CD1c-positive myeloid dendritic cell (primary cell): ENCODE results near the gene GPC5.
"Not testable (repeated sequence)": the region's sequence is repeated elsewhere in the genome, so short reads cannot be mapped to it uniquely, and the experiment has no call there.

Source experiments
- DNase-seq: peaks from one replicate; pipeline ENCODE4 v3.0.0-alpha.2; 2016; ENCODE audit errors: extremely low spot score

Gene GPC5

DNA sequence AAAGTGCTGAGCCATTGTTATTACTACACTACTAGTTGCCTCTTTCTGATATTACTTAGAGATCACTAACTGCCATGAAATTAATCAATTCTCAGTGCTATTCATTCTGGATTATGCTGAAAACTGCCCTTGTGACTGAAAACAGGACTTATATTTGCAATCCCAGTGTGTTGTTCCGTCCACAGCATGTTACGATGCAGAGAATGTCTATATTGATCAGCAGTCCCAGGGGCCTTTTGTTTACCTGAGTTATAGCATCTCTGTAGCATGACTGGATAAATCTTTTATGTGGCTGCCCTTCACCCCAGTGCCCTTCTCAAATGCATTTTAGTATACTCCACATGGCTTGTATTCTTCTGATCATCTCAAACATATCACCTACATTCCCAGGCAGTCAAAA lies 251.0 kb downstream of the GPC5 start:
- no peak for DNase-seq

DNA sequence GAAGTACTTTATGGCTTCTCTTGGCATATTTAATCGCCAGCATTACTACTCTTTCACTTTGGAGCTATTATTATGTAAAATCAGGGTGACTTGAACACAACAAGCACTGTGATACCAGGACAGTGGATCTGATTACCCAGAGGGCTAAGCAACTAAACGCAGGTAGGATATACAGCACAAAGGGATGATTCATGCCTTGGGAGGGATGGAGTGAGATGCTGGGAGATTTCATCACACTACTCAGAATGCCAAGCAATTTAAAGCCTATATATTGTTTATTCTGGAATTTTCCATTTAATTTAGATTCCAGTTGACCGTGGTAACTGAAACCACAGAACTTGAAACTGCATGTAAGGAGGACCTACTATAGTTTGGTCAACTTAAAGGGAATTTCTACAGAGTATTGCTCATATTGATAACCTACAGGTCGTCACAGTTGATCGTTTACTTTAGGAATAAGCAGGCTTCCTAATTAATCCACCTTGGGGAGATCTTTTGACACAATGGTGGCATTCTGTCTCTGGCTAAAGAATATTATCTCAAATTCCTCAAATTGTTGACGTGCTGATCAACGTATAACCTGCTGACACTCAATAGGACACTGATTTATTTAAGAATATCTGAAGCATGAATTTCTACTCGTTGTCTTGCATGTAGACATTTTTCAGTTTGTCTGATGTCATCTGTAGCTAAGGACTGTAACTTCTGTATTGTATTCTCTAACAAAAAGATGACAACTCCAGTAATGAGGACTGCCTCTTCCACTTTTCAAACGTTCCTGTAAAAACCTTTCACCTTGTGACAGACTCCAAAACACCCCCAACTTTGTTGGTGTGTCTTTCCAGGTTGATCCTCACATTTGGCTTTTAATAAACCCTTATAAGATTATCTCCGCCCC lies 254.2 kb downstream of the GPC5 start:
- no peak for DNase-seq

GRCh38 chr13:91655731-91656130 lies 257.3 kb downstream of the GPC5 start:
- DNase-seq = no peak

DNA sequence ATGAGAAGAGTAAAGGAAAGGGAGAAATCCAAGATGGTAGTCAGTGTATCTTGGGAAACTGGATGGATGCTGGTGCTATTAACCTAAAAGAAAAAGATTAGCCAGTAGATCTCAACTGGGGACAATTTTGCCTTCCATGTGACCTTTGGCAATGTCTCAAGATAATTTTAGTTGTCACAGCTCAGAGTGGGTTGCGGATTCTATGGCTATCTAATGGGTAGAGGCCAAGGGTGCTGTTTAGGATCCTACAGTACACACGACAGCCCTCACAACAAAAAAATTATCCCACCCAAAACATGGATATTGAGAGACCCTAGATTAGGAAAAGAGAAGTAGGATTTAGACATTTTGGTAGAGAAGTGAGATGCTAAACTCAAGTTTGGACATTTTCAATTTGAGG lies 258.9 kb downstream of the GPC5 start:
- DNase-seq = no peak

- DNase-seq = no peak
Observed at GRCh38 chr13:91659256-91660075, 261.0 kb downstream of the GPC5 start.

DNA sequence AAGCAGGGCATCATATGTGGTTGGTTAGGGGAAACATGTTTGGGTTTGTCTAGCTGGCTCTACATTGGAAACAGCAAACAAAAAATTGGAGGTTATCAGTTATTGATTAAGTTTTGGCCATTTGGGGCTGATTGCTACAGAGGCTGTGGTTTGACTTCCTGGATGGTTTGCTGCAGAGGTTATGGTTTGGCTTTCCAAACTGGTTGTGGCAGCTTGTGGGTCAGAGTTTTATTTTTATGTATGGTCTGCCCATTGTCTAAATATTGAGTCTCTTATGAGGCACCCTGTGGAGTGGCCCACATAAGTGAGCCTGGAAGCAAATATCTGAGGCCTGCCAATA lies 261.6 kb downstream of the GPC5 start:
- no peak for DNase-seq

- no peak for DNase-seq
Observed at GRCh38 chr13:91661692-91662490, 263.5 kb downstream of the GPC5 start.

- no peak for DNase-seq
Observed at GRCh38 chr13:91664039-91664438, 265.6 kb downstream of the GPC5 start.

DNA sequence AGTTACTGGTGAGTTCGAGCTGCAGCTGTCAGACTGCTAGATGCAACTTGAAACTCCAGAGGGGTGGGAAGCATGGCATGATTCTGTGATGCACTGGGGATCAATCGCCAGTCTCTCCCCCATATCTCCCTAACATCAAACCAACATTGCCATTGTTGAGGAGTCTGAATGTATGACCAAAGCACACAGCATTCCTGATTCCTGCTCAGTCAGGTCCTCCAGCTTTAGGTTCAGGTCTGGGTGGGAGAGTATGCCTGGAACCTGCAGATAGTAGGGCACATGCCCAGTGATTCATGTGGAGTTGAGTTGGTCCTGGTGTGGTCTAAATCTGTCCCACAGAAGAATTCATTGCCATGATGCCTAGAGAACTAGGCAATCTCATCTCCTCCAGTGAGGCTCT lies 269.1 kb downstream of the GPC5 start:
- DNase-seq = no peak

DNA sequence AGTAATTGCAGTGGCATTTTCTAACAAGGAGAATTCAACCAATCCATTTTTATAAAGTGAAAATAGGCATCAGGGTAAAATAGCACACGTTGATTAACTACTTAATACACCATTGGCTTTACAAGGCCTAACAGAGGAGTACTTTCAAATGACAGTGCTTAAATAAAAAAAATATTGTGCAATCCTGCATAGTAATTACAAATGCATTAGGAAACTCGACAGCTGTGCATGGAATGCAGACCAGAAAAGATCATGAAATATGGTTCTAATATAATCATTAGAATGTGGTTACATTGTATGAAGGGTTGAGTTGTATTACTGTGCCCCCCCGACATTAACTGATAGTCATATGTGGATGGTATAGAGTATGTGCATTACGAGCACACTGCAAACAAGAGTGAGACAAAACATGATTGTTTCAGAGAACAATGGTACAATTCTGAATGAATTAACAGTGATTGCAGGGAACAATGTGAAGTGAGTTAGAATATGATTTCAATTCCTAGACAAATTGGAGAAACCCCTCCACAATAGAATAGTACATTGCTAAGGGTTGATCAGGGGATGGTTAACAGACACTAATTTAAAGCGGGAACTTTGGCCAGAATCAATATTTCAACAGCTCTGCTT lies 270.6 kb downstream of the GPC5 start:
- no peak for DNase-seq

GRCh38 chr13:91674347-91674746 lies 275.9 kb downstream of the GPC5 start:
- not testable (repeated sequence) for DNase-seq

DNA sequence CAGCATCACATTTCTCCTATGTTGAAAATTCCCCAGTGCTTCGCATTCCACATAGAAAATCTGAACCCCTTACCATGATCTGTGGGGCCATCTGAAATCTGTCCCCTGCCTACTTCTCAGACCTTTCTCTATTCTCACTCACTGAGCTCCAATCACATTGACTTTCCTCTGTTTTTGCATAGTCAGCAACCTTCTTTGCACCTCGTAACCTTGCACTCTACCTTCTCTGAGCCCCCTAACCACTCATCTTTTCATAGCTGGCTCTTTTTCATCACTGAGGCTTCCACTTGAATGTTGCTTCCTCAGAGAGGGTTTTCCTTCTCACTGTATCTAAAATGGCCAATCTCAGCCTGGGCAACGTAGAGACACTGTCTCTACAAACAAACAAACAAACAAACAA lies 286.3 kb downstream of the GPC5 start:
- no peak for DNase-seq

DNA sequence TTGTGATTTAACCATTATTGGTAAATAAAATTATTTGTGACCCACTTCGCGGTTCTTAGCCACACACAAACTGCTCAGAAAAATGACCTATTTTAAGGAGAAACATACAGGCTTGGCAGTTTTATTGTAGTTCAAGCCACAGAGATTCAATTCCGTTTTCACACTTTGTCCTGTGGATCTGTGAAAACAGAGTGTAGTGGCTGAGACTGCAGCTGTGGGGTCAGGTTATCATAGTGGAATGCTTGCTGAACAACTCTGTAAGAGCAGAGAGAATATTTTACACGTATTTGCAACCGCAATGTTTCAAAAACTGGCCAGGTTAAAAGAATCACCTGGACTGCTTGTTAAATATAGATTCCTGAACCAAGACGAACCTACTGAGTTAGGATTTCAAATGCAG lies 292.5 kb downstream of the GPC5 start:
- DNase-seq = no peak

DNA sequence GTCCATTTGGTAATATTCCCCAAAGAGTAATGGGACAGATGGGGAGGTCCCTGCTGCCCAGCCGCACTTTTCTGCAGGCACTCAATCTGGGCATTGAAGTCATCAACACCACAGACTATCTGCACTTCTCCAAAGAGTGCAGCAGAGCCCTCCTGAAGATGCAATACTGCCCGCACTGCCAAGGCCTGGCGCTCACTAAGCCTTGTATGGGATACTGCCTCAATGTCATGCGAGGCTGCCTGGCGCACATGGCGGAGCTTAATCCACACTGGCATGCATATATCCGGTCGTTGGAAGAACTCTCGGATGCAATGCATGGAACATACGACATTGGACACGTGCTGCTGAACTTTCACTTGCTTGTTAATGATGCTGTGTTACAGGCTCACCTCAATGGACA lies 295.0 kb downstream of the GPC5 start:
- no peak for DNase-seq

GRCh38 chr13:91698308-91698707 lies 299.9 kb downstream of the GPC5 start:
- DNase-seq = no peak

- DNase-seq = no peak
Observed at GRCh38 chr13:91698767-91699166, 300.3 kb downstream of the GPC5 start.

DNA sequence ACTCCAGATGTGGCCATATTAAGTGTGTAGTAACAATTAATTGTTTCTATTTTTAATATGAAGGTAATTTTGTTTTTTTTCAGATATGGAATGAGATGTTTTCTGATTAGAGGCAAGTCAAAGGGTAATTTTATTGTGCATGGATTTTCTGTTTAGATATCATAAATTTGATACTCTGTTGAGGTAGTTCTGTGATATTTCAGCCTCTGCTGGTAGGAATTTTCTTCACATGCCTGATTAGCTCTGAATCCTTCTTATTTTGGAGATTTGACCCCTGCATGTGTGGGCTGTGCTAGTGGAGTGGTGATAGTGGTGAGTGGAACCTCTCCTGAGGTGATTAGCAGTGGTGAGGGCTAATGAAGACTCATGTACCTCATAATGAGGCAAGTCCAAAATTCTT lies 301.4 kb downstream of the GPC5 start:
- no peak for DNase-seq

GRCh38 chr13:91701975-91702374 lies 303.6 kb downstream of the GPC5 start:
- DNase-seq = no peak

- no peak for DNase-seq
Observed at GRCh38 chr13:91702411-91702810, 304.0 kb downstream of the GPC5 start.

GRCh38 chr13:91704398-91704797 lies 306.0 kb downstream of the GPC5 start:
- DNase-seq = no peak

GRCh38 chr13:91708558-91708957 lies 310.1 kb downstream of the GPC5 start:
- no peak for DNase-seq

DNA sequence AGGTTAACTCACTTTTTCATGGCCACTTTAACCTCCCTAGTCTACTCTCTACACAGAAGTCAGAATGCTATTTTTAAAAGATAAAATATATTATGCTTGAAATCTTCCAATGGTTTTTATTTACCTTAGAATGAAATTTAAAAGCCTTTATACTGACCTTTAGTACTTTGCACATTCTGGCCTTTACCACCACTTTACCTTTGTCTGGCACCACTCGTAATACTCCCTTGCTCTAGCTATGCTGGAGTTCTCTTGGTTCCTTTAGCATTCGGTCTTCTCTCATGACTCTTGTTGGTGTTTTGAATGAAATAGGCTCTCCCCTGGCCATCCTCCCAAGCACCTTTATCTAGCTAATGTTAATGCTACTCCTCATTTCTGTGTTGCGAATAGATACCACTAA lies 310.8 kb downstream of the GPC5 start:
- no peak for DNase-seq
